DMS79 treated with DMSO at 0.1 percent for 48 hours (cell line): ENCODE results near the gene PDIA2.

Source experiments
- DNase-seq: peaks from one replicate; lab custom pipeline; 2025; lab: John Stamatoyannopoulos, UW

The PDIA2 gene

DNA sequence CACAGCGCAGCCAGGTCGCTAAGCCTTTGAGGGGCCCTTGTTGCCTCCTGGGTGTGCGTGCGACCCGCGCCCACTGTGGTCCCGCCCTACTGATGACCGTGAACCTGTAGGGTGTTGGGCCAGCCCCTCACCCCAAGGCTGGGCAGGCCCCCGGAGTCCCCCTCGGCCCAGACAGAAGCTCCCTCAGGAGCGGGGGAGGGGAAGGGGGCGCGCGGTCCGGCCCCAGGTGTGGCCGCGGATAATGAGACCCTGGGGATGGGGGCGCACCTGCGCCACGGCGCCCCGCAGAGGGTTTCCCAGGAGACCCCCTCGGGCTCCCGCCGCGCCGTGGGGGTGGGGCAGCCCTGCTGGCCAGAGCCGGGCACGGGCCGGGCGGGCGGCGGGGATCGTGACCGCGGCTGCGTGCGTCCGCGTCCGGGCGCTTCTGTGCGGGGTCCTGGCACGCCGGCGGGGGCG lies 2.9 kb upstream of the PDIA2 start:
- no peak for DNase-seq

DNA sequence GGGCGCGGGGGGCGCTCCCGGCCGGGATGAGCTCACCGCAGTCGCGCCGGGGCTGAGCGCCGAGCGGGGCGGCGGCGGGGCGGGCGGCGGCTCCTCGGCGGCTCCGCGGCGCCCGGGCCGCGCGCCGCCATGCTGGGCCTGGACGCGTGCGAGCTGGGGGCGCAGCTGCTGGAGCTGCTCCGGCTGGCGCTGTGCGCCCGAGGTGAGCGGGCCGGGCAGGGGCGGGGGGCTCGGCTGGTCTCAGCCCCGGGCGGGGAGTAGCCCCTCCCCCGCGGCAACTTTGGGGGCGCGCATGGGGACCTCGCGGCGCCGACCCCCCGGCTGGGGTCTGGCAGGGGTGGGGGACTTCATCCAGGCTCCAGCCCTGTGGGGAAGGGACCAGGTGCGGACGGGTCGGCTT lies 2.4 kb upstream of the PDIA2 start, which contains the start of gene ARHGDIG:
Gene ARHGDIG (plus strand): TSS at position 40 of the 400 bp plus-strand sequence. CDS start 90 bp downstream, at position 130.
- no peak for DNase-seq

DNA sequence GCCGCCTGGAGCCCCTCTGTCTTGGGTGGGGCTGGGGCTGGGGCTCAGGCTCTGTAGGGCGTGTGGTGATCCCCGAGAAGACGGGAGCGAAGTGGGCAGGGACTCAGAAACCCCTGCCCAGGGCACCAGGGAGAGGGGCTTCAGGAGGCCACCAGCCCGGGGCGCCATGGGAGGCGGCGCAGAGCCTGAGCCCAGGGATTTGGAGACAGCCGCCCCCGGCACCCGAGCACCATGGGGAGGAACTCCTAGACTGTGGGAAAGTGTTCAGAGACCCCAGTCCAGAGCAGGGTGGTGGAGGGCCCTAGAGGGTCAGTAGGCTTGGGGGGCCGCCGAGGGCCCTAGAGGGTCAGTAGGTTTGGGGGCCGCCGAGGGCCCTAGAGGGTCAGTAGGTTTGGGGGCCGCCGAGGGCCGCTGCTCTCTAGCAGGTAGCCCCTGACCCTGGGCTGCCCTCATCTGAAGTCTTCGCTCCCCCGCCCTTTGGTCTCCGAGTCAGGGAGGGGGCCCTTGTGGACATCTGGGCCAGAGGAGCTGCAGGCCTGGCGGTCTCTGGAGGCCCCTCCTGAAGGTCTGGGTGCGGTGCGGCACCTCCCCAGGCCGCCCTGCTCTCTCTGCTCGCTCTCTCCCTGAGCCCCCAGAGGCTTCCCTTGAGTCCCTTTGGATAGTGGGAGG lies 1.8 kb upstream of the PDIA2 start:
- no peak for DNase-seq

DNA sequence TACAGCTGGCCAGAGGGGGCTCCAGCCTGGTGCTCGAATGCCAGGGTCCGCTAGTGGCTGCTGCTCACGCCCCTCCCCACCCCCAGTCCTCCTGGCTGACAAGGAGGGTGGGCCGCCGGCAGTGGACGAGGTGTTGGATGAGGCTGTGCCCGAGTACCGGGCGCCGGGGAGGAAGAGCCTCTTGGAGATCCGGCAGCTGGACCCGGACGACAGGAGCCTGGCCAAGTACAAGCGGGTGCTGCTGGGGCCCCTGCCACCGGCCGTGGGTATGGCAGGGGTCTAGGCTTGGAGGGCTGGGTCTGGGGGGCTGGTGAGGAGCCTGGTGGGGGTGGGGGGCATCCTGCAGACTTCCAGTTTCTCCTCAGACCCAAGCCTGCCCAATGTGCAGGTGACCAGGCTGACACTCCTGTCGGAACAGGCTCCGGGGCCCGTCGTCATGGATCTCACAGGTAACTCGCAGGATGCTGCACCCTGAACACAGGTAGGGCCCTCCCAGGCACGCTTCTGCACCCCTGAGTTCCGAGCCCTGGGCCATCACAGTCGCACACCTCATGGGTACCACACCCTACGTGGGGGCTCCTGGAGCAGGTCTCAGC lies 1.2 kb upstream of the PDIA2 start:
- DNase-seq = no peak

DNA sequence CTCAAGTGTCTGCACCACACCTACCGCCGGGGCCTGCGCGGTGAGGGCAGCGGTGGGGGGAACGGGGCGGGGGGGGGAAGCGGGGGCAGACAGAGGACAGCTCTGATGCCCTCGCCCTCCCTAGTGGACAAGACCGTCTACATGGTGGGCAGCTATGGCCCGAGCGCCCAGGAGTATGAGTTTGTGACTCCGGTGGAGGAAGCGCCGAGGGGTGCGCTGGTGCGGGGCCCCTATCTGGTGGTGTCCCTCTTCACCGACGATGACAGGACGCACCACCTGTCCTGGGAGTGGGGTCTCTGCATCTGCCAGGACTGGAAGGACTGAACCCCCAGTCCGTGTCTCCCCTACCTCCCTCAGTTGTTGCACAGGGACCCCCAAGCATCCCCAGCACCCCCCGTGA lies 473 bp upstream of the PDIA2 start:
- DNase-seq = no peak

DNA sequence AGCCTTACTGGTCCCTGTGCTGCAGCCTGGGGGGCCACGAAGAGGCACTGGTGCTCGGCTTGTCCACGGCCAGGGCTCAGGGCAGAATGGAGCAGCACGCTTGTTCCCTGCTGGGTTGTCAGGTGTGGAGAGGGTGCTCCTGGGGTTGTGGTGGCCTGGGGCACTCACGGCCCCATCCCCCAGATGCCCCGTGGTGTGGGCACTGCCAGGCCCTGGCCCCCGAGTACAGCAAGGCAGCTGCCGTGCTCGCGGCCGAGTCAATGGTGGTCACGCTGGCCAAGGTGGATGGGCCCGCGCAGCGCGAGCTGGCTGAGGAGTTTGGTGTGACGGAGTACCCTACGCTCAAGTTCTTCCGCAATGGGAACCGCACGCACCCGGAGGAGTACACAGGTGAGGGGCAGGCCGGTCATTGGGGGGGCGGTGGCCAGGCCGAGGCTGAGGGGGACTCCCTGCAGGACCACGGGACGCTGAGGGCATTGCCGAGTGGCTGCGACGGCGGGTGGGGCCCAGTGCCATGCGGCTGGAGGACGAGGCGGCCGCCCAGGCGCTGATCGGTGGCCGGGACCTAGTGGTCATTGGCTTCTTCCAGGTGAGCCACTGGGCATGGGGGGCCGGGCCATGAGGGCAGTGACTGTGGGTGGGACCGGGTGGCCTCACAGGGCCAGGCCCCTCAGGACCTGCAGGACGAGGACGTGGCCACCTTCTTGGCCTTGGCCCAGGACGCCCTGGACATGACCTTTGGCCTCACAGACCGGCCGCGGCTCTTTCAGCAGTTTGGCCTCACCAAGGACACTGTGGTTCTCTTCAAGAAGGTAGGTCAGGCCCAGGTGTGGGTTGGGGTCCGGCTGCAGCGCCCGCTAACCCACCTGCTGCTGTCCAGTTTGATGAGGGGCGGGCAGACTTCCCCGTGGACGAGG lies 1.5 kb downstream of the PDIA2 start:
- no peak for DNase-seq

DNA sequence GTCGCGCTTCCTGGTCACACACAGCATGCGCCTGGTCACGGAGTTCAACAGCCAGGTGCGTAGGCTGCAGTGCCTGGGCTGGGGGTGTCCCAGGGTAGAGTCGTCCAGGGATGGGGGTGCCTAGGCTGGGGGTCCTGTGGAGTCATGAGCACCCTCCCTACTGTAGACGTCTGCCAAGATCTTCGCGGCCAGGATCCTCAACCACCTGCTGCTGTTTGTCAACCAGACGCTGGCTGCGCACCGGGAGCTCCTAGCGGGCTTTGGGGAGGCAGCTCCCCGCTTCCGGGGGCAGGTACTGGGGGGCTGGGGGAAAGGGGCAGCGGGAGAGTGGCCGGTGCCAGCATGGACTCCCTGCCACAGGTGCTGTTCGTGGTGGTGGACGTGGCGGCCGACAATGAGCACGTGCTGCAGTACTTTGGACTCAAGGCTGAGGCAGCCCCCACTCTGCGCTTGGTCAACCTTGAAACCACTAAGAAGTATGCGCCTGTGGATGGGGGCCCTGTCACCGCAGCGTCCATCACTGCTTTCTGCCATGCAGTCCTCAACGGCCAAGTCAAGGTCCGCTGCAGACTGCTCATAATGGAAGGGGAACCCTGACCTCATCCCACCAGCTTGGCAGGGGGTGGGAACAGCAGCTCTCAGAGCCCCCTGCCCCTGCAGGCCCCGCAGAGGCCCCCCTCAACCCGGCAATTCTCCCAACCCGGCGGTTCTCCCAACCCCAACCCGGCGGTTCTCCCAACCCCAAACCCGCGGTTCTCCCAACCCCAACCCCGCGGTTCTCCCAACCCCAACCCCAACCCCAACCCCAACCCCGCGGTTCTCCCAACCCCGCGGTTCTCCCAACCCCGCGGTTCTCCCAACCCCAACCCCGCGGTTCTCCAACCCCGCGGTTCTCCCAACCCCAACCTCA lies 2.4 kb downstream of the PDIA2 start:
- DNase-seq = no peak

DNA sequence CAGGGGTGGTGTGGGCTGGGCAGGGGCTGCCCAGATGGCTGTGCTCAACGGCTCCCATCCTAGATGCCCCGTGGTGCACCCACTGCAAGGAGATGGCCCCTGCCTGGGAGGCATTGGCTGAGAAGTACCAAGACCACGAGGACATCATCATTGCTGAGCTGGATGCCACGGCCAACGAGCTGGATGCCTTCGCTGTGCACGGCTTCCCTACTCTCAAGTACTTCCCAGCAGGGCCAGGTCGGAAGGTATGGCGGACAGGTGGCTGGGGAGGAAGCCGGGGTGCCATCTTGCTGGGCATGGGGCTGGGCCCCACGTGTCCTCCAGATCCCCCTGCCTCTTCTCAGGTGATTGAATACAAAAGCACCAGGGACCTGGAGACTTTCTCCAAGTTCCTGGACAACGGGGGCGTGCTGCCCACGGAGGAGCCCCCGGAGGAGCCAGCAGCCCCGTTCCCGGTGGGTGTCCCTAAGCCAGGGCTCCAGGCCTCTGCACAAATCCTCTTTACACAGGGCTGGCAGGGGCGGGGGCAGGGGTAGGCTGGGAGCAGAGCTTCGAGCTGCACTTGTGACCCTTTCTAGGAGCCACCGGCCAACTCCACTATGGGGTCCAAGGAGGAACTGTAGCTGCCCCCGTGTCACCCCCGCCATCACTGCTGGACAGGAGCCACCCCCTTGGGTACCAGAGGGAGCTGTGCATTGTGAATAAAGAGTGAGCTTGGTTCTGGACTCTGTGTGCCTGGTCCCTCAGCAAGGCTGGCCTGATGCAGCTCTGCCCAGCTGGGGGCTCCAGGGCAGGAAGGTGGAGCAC lies 3.7 kb downstream of the PDIA2 start:
- no peak for DNase-seq

DNA sequence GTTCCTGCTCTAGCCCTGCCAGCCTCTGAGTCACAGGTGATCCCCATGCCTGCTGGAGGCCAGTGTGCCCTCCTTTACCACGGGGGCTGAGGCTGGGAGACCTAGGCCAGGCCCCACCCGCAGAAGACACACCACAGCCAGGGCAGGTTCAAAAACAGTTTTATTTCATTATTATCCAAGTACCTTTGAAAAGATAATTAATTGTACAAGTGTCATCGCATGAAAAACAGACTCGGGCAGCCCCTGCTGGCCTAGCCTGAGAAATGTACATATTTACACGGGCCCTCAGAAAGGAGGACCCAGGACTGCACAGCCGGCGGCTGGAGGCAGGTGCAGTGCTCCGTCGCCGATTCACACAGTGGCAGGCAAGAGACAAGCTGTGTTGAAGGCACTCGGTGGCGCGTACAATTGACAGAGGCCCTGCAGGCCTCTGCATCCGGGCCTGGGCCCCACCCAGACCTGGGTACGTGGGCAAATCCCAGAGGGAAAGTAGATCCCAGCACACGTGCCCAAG lies 4.4 kb downstream of the PDIA2 start:
- DNase-seq = no peak

DNA sequence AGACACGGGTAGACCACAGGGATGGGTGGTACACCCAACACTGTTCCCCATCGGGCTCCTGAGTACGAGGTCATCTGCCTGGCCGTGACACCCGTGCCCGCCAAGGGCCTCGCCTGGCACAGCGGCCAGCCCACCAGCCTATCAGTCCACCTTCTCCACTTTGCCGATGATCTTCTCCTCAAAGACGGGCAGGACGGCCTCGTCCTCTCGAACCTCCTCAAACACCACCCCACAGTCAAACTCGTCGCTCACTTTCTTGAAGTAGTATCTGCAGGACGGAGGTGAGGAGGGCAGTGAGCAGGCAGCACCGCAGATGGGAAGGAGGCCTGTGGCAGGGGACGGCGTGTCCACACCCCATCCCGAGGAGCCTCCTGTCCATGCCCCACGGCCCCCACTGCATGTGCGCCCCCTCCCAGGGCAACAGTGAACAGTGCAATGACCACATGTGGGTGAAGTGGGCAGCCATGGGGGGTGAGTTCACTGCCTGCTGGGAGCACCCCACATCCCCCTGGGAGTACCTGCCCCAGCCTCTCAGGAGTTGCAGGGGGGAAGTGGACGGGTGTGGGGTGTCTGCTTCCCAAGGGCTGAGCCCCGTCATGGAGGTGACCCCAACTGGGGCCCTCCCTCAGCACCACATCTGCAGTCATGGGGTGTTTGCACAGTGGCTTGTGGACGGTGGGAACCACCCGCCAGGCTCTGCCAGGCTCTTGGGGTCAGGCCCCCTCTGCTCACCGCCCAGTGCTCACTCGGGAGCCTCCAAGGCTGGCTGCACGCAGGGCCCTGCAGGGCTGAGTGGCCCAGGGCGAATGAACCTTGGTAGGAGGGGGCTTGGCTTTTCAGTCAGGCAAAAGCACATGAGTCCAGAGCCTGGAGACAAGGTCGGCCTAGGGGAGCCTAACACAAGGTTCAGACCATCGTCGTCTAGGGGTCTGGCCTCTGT lies 5.3 kb downstream of the PDIA2 start:
- no peak for DNase-seq

DNA sequence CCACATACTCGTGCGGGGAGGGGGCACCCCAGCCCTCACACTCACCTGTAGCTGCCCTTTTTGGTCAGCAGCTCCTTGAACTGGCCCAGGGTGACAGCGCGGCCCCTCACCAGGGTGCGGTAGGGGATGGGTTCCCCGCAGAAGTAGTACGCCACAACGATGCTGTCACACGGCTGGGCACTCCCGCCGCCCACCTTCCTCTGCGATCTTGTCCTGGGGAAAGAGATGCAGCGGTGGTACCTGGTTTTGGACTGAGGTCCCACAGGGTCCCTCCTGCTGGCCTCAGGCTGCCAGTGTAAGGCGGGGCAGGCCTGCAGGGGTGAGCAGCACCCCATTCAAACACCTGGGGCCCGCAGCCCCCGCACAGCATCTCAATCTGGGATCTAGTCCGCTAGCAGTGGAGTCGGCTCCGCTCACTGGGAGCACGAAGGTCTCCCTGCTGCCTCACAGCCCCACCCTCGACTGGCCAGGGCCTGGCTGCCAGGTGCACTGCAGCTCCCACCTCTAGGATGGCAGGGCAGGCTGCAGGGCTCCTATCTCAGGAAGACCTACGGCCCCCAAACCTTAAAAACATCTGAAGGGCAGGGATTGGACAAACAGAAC lies 6.5 kb downstream of the PDIA2 start:
- DNase-seq = no peak

DNA sequence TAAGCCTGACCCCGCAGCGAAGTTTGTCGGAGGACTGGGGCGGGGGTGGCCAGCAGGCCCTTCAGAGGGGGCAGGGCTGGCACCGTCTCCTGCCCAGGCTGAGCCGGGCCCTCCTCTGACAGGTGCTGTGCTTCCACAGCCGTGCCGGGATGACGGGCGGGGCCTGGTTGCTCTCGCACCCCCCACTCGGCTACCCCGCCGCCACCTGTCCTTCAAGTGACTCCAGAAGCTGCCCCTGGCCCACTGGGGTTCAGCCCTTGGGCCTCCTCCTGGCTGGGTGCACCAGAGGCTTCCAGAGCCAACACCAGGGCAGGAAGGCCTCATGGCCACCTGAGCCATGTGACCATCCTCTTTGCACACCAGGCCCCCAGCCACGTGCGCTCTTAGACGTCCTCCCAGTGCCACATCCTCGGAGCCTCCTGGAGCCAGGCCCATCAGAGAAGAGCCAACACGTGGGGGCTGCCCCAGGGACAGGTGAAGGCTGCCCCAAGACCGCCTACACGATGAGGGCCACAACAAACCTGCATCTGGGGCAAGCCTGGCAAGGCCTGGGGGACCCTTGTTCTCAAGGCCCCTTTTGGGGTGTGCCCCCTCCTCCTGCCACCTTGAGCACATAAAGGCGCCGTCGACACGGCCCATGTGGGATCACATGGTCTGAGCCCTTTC lies 7.2 kb downstream of the PDIA2 start:
- DNase-seq = no peak

DNA sequence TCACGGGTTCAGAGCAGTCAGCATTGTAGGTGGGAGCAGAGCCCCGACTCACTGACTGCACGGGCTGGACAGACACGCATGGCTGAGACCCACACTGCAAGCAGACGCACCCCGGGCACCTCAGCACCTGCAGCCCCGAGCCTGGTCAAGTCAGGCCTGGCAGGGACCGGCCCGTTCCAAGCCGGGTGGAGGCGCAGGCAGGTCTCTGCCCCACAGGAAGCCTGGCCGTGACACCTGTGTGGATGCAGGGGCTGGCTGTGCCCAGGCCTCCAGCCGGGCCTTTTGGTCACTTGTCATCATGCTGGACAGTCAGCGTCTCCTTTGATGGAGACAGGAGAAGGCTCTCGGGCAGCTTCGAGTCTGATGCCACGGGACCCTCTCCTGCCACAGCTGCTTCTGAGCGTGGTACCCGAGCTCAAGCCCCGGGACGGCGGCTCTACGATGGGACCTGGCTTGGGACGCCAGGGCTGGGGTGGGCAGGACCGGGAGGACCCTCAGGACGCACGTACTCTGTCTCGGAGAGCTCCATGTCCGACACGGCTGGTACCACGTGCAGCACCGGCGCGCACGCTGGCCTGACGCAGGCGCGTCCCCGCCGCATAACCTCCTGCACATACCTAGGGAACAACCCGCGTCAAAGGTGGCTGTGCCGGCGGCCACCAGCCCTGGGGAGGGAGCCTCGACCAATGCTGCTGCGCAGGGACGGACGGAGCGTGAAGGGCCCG lies 7.9 kb downstream of the PDIA2 start:
- DNase-seq = no peak

DNA sequence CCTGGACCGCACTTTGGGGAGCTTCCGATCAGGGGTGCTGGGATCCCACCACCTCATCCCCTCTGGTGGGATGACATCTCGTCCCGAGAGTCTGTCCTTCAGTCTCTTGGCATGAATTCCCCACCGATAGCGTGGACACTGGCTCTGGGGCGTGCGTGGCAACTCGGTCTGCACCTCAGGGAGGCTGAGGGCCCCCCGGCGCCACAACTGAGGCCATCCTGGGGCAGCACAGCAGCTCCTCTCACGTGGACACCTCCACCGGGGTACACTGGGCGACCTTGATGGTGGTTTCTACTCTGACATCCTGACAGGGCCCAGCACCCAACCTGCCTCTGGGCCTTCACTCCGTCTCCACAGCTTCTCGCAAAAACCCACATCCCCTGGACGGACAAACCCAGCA lies 8.6 kb downstream of the PDIA2 start:
- DNase-seq = no peak

DNA sequence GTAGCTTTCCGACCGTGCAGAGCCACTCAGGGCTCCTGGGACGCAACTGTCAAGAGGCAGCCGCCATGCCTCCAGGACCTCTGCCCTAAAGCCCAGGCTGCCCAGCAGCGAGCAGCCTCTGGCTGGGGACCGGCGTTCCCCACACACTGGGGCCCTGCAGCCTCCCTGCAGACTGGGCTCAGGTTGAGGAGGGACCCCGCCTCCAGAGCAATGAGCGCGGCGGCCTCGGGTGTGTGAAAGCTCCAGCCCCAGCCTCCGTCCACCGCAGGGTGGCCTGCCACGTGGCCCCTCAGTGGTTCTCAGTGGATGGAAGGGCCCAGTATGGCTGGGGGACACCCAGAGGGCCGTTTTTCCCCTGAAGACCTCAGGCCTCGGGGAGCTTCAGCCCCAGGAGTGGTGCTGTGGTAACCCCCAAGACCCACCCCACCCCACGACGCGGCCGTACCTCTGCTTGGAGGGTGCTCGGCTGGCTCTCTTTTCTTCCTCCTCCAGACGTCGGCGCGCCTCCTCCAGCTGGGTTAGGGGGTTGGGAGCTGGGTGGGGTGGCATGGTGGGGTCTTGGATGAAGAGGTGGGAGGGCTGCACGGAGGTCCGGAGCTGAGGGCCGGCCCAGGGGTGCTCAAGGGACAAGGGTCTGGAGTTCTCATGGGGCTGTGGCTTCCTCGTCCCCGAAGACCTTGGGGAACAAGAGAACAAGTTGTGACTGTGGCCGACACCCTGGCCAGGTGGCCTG lies 10.2 kb downstream of the PDIA2 start:
- no peak for DNase-seq

DNA sequence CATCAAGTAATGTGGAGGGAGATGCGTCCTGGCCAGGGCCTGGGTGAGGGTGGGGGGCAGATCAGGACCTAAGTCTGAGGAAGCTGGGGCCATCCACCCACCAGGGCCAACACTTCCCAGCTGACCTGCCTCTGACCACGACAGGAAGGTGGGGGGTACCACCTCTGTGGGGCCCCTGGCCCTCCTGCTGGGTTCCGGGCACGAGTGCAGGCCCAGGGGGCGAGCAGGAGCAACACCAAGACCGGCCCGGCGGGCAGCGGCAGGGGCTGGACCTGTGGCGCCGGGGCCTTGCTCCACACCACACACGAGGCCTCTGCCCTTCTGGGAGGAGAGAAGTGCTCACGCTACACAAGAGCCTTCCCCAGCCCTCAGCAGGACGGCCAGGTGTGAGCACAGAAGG lies 13.3 kb downstream of the PDIA2 start:
- DNase-seq = no peak

DNA sequence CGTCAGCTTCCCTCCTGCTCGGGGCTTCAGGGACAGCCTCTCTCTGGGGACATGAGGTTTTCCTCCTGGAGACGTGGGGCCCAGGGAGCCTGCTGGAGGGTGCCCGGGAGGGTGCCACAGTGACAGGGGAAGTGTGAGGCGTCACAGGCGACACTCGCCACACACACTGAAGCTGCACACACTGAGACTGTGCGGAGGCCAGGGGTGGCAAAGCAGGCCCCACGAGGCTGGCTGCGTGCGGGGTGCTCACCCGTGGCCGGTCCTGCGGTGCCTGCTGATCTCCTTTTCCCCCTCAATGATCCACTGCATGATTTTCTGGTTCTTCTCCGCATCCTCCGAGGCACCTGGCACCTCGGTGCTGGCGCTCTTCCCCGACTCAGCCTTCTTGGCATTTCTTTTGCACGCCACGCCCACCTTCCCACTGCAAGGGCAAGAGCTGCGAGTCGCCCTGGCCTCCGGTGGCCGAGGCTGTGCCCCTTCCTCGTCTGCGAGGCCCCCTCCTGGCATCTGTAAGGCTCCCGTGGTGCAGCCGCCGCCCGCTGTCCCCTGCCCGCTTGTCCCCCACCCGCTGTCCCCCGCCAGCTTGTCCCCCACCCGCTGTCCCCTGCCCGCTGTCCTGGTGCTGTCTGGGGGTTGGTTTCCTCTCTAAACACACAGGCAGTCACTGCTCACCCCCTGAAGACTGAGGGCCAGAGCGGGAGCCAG lies 14.0 kb downstream of the PDIA2 start:
- no peak for DNase-seq
